Natural killer cell (primary cell): ENCODE data around the gene PHF3. TPM values are rescaled to one million over a fixed set of nuclear protein-coding genes. Genes with fewer than 3 reads are reported as not detected.

Source experiments
- ATAC-seq, 3 donors: fragments of 150-1000 bp in 2 of 3; fragments of 200-7000 bp in 1 of 3; cut with Tn5 transposase; 1 replicate in 1 of 3; 2 replicates in 2 of 3; pipeline ENCODE4 v1.10.0; 2021; ENCODE audit warnings: mild to moderate bottlenecking in 2 of 3, moderate library complexity in 2 of 3
- DNase-seq, 2 donors: peaks; one replicate each; pipeline versions ENCODE4 v3.0.0 to v3.0.0-alpha.2; 2013 to 2021; ENCODE audit warnings: mixed read lengths in 1 of 2
- H3K27ac ChIP-seq: one replicate; pipeline ENCODE4 v1.5.1; 2013; ENCODE audit warnings: mild to moderate bottlenecking, low read length
- H3K27me3 ChIP-seq: one replicate; pipeline ENCODE4 v1.6.1; 2013; ENCODE audit warnings: low read length; ENCODE audit not compliant: control insufficient read depth, insufficient read depth
- H3K36me3 ChIP-seq: one replicate; pipeline ENCODE4 v1.6.1; 2013; ENCODE audit warnings: low read length; ENCODE audit not compliant: control insufficient read depth, insufficient read depth
- H3K4me1 ChIP-seq: one replicate; pipeline ENCODE4 v1.6.1; 2013; ENCODE audit warnings: low read length; ENCODE audit not compliant: control insufficient read depth, insufficient read depth
- H3K4me3 ChIP-seq: one replicate; pipeline ENCODE4 v1.5.1; 2013; ENCODE audit warnings: low read length
- H3K9me3 ChIP-seq: one replicate; pipeline ENCODE4 v1.6.1; 2013; ENCODE audit warnings: low read length; ENCODE audit not compliant: control insufficient read depth, insufficient read depth
- H3K27ac Mint-ChIP-seq, 2 donors: one replicate each; pipeline ENCODE4 v1.8.0; 2022; ENCODE audit warnings: mild to moderate bottlenecking in 2 of 2, mixed read lengths in 2 of 2, moderate library complexity in 1 of 2
- H3K27me3 Mint-ChIP-seq, 2 donors: one replicate each; pipeline ENCODE4 v1.8.0; 2022; ENCODE audit warnings: low read depth in 2 of 2, mixed read lengths in 2 of 2
- H3K36me3 Mint-ChIP-seq: one replicate; pipeline ENCODE4 v1.8.0; 2022; ENCODE audit warnings: mixed read lengths
- H3K4me1 Mint-ChIP-seq, 2 donors: one replicate each; pipeline ENCODE4 v1.8.0; 2022; ENCODE audit warnings: mixed read lengths in 2 of 2
- H3K4me3 Mint-ChIP-seq: one replicate; pipeline ENCODE4 v1.8.0; 2022; ENCODE audit warnings: mild to moderate bottlenecking, moderate library complexity, mixed read lengths
- H3K9me3 Mint-ChIP-seq, 2 donors: one replicate each; pipeline ENCODE4 v1.8.0; 2022; ENCODE audit warnings: mixed read lengths in 2 of 2
- CTCF ChIP-seq: fragments of 200-600 bp; IDR thresholded peaks from one replicate; pipeline ENCODE4 v1.8.0; 2022; ENCODE audit warnings: antibody characterized with exemption
- WGBS: methylation state at CpG from one replicate; pipeline ENCODE4 v1.1.7; 2013; ENCODE audit warnings: missing lambda C conversion rate; ENCODE audit not compliant: insufficient coverage; 5-methylcytosine and 5-hydroxymethylcytosine counted together
- intact Hi-C: fragments of 100-400 bp; cut with micrococcal nuclease; formaldehyde crosslinking; loops from one replicate; pipeline ENCODE4 v1.14.2; 2022
- total RNA-seq, 4 donors: library from RNA; stranded (reverse); fragments of 120-200 nt in 1 of 4; gene quantifications; one replicate each; pipeline versions ENCODE4 v1.2.3 to v1.2.4, GENCODE V29; 2013 to 2022

The PHF3 gene
- total RNA-seq: 10 to 100 TPM; 80.2 to 84.4 (median 84.0) TPM
- total RNA-seq (2013): 134 TPM

- H3K4me3 Mint-ChIP-seq: peak within 1 kb of the TSS; percentile 99
- peak; percentile 86 to 94 (median 86) for ATAC-seq
- H3K4me1 Mint-ChIP-seq: peaks cover 49 to 55% of the 10 kb centered on the region in 2 donors
- no peak for TF ChIP-seq CTCF
- no peaks in the 10 kb centered on the region for H3K36me3 Mint-ChIP-seq
- Histone ChIP-seq H3K4me1 (peaks cover 7% of the 10 kb centered on the region), H3K4me3 (peak within 1 kb of the TSS; percentile 100), H3K27ac (peak within 1 kb of the TSS; percentile 98), H3K9me3 (no peaks in the 10 kb centered on the region), H3K27me3 (no peaks in the 10 kb centered on the region), H3K36me3 (no peaks in the 10 kb centered on the region)
- intact Hi-C loops: loop anchor here (1.0 to 5.0 kb wide), 2 partner anchors 46 to 64 kb away; partner anchors contain the start of genes LOC128125822 and PTP4A1
- no peaks in the 10 kb centered on the region for H3K9me3 Mint-ChIP-seq
- DNase-seq: peak; percentile 85 to 98
- peaks cover 4 to 7% of the 10 kb centered on the region in 2 donors for H3K27me3 Mint-ChIP-seq
- H3K27ac Mint-ChIP-seq: peak within 1 kb of the TSS; percentile 96 to 98
- WGBS: under 1% methylated on average over 126 of the region's 126 CpGs
Measured at GRCh38 chr6:63635588-63636517, at the start of gene PHF3. Gene PHF3, plus strand, starts transcription at chr6:63635802. Its CDS starts 10,750 bp downstream, at chr6:63646552.

DNA sequence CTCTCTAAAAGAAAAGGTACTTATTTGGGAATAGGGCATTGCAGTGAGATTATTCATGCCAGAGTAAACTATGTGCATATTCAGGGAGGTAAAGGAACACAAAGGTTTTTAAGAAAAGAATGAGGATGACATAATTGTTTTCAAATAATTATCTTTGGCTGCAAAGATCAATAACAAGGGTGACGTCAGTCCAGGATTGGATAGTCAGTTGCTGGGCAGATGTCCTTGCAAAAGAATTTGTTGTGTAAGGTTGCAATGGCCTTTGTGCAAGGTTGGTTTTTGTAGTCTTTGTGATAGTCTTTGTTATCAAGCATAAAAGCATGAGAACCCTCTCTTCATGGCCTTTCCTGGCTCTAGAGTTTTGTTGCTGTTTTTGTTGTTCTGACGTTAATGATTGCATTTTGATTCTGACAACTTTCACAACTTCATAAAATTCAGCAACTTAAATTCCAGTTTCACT is 45.6 kb upstream of the PHF3 start:
- H3K27me3 Mint-ChIP-seq: peaks cover 0 to 2% of the 10 kb centered on the region in 2 donors
- no peak overlapping the region for H3K27ac Mint-ChIP-seq
- Histone ChIP-seq H3K36me3 (no peaks in the 10 kb centered on the region), H3K9me3 (no peaks in the 10 kb centered on the region), H3K4me3 (no peak overlapping the region), H3K27ac (no peak overlapping the region), H3K4me1 (no peaks in the 10 kb centered on the region), H3K27me3 (no peaks in the 10 kb centered on the region)
- DNase-seq (no peak), ATAC-seq (no peak)
- intact Hi-C loops: loop anchor here (10.0 kb wide), 1 partner anchor 85 kb away; no protein-coding TSS in a partner anchor
- H3K9me3 Mint-ChIP-seq: no peaks in the 10 kb centered on the region
- no peak overlapping the region for H3K4me3 Mint-ChIP-seq
- H3K4me1 Mint-ChIP-seq: no peaks in the 10 kb centered on the region
- no peak for TF ChIP-seq CTCF
- 87% methylated on average over 1 of the region's 2 CpGs for WGBS
- H3K36me3 Mint-ChIP-seq: no peaks in the 10 kb centered on the region

DNA sequence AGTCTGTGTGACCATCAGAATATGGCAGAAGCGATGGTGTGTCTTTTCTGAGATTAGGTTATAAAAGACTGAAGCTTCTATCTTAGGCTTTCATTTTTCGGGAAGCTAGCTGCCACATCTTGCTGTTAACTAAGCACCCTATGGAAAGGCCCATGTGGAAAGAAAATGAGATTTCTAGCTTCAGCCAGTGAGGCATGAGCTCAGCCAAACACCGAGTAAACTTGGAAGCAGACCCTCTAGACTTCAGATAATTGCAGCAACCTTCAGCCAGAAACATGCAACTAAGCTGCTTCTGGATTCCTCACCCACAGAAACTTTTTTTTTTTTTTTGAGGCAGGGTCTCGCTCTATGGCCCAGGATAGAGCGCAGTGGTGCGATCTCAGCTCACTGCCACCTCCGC is 42.7 kb upstream of the PHF3 start:
- no peak overlapping the region for H3K4me3 Mint-ChIP-seq
- no peak for ATAC-seq

More for the DNA sequence above, 42.7 kb upstream of the PHF3 start:
- peaks cover 2% of the 10 kb centered on the region in 2 donors for H3K4me1 Mint-ChIP-seq
- Histone ChIP-seq H3K27ac (no peak overlapping the region), H3K9me3 (no peaks in the 10 kb centered on the region), H3K27me3 (peaks cover 6% of the 10 kb centered on the region), H3K36me3 (no peaks in the 10 kb centered on the region), H3K4me3 (no peak overlapping the region), H3K4me1 (peaks cover under 1% of the 10 kb centered on the region)
- DNase-seq: no peak
- no peaks in the 10 kb centered on the region for H3K36me3 Mint-ChIP-seq
- no peak for TF ChIP-seq CTCF
- no peaks in the 10 kb centered on the region for H3K9me3 Mint-ChIP-seq
- H3K27ac Mint-ChIP-seq: no peak overlapping the region
- H3K27me3 Mint-ChIP-seq: peaks cover 3% of the 10 kb centered on the region in 2 donors
- intact Hi-C loops: loop anchor here (10.0 kb wide), 1 partner anchor 82 kb away; no protein-coding TSS in a partner anchor
- 97% methylated on average over 7 of the region's 7 CpGs for WGBS
